Lower leg skin (tissue), 3 donors: ENCODE results near the gene TMTC1.

ENCODE experiments used
- CTCF ChIP-seq, 3 donors: fragments of 450-650 bp; IDR thresholded peaks; one replicate each; pipeline ENCODE4 v1.5.1; 2016; ENCODE audit warnings: antibody characterized with exemption in 3 of 3, mild to moderate bottlenecking in 3 of 3, moderate library complexity in 2 of 3
- POLR2A ChIP-seq, 2 donors: fragments of 450-650 bp; IDR thresholded peaks; one replicate each; pipeline ENCODE4 v1.6.1; 2016 to 2017; ENCODE audit warnings: antibody characterized with exemption in 2 of 2, mild to moderate bottlenecking in 1 of 2, moderate library complexity in 1 of 2

GRCh38 chr12:29751676-29752075 lies 32.1 kb downstream of the TMTC1 start:
- TF ChIP-seq CTCF (IDR thresholded peaks at IDR 0.05): no peak
- no peak for TF ChIP-seq POLR2A (IDR thresholded peaks at IDR 0.05)
